Endothelial cell of umbilical vein (primary cell): ENCODE results near the gene IQGAP3. TPM values are rescaled to one million over a fixed set of nuclear protein-coding genes. Genes with fewer than 3 reads are reported as not detected.

ENCODE experiments used
- BruUV-seq: library from RNA; stranded (reverse); fragments of 400-500 nt; replicated peaks from 2 replicates; lab custom pipeline; 2021; lab: Mats Ljungman, UMichigan
- CTCF ChIA-PET: fragments of 300-600, 350-600 bp; sonication (Branson Sonifier 250); formaldehyde crosslinking; loops from one replicate; lab custom pipeline; 2021; ENCODE audit warnings: antibody characterized with exemption, inconsistent platforms; lab: Charles Lee
- POLR2A ChIA-PET: fragments of 300-600, 350-600 bp; sonication (Branson Sonifier 250); formaldehyde crosslinking; loops from one replicate; lab custom pipeline; 2021; ENCODE audit warnings: antibody characterized with exemption, inconsistent platforms; lab: Charles Lee
- DNase-seq: peaks from one replicate; pipeline ENCODE4 v3.0.0-alpha.2; 2011; ENCODE audit warnings: low read depth, low spot score
- FAIRE-seq: peaks from 2 replicates; lab custom pipeline; 2011; peaks lifted over from hg19 to GRCh38; lab: Jason Lieb, UNC
- H2AFZ ChIP-seq: 2 replicates; pipeline ENCODE4 v1.6.0; 2012; ENCODE audit warnings: low read depth, low read length, control low read depth, inconsistent platforms
- H3K27ac ChIP-seq: 2 replicates; pipeline ENCODE4 v1.5.1; 2011; ENCODE audit warnings: low read depth, mild to moderate bottlenecking, control low read depth, low read length, moderate library complexity; ENCODE audit not compliant: insufficient read depth
- H3K27me3 ChIP-seq, 2 experiments: 2 replicates each; pipeline versions ENCODE4 v1.6.0 to v1.6.1; 2011; ENCODE audit warnings: low read length in 2 of 2, mixed read lengths in 1 of 2; ENCODE audit not compliant: control insufficient read depth in 2 of 2, insufficient read depth in 2 of 2
- H3K36me3 ChIP-seq, 2 experiments: 2 replicates in 1 of 2; 3 replicates in 1 of 2; pipeline ENCODE4 v1.5.1; 2011; ENCODE audit warnings: low read length in 2 of 2, mild to moderate bottlenecking in 1 of 2, moderate library complexity in 1 of 2; ENCODE audit not compliant: control insufficient read depth in 2 of 2, insufficient read depth in 2 of 2; ENCODE audit errors: extremely low read depth in 1 of 2
- H3K4me1 ChIP-seq: 3 replicates; pipeline ENCODE4 v1.5.1; 2011; ENCODE audit warnings: mild to moderate bottlenecking, low read length; ENCODE audit not compliant: control insufficient read depth, insufficient read depth; ENCODE audit errors: extremely low read depth
- H3K4me2 ChIP-seq: 2 replicates; pipeline ENCODE4 v1.6.1; 2011; ENCODE audit warnings: low read length, control low read depth, mixed read lengths; ENCODE audit not compliant: insufficient read depth
- H3K4me3 ChIP-seq, 3 experiments: fragments of 200-600 bp in 1 of 3; sonication (generic), shearing (Covaris generic) in 1 of 3; replicated peaks in 1 of 3; 2 replicates each; pipeline ENCODE4 v1.5.1; 2011 to 2016; ENCODE audit warnings: control low read depth in 3 of 3, low read length in 3 of 3, mild to moderate bottlenecking in 2 of 3, inconsistent platforms in 1 of 3, low read depth in 1 of 3, moderate library complexity in 1 of 3; ENCODE audit not compliant: insufficient read depth in 1 of 3
- H3K79me2 ChIP-seq: 2 replicates; pipeline ENCODE4 v1.6.0; 2012; ENCODE audit warnings: low read length, inconsistent platforms; ENCODE audit not compliant: control insufficient read depth, insufficient read depth
- H3K9ac ChIP-seq: replicated peaks from 2 replicates; pipeline ENCODE3; 2011; ENCODE audit warnings: low read length, control low read depth; ENCODE audit not compliant: insufficient read depth; ENCODE audit errors: extremely low read depth
- H3K9me1 ChIP-seq: replicated peaks from 3 replicates; pipeline ENCODE4 v1.6.0; 2011; ENCODE audit warnings: mild to moderate bottlenecking, low read length; ENCODE audit not compliant: control insufficient read depth, insufficient read depth; ENCODE audit errors: extremely low read depth
- H3K9me3 ChIP-seq: replicated peaks from 2 replicates; pipeline ENCODE4 v1.5.1; 2012; ENCODE audit warnings: low read length, inconsistent platforms; ENCODE audit not compliant: control insufficient read depth, insufficient read depth
- H4K20me1 ChIP-seq: replicated peaks from 2 replicates; pipeline ENCODE3; 2011; ENCODE audit warnings: mild to moderate bottlenecking, low read length; ENCODE audit not compliant: control insufficient read depth, insufficient read depth; ENCODE audit errors: extremely low read depth
- CTCF ChIP-seq, 2 donors: IDR thresholded peaks; 1 replicate in 1 of 2; 2 replicates in 1 of 2; pipeline ENCODE4 v1.5.1; 2011; ENCODE audit warnings: low read length in 2 of 2, mild to moderate bottlenecking in 2 of 2, moderate library complexity in 2 of 2, control low read depth in 1 of 2, inconsistent platforms in 1 of 2, low read depth in 1 of 2; ENCODE audit not compliant: insufficient read depth in 1 of 2; ENCODE audit errors: extremely low read depth in 1 of 2
- EZH2 ChIP-seq: IDR thresholded peaks from 2 replicates; pipeline ENCODE4 v1.6.1; 2012; ENCODE audit warnings: borderline replicate concordance, low read depth, mild to moderate bottlenecking, moderate library complexity, low read length, inconsistent platforms; ENCODE audit not compliant: severe bottlenecking
- FOS ChIP-seq: IDR thresholded peaks from 2 replicates; pipeline ENCODE4 v1.6.1; 2011; ENCODE audit warnings: mild to moderate bottlenecking, low read length, moderate library complexity, borderline replicate concordance; ENCODE audit not compliant: insufficient read depth
- JUN ChIP-seq: IDR thresholded peaks from 2 replicates; pipeline ENCODE4 v1.6.1; 2011; ENCODE audit warnings: borderline replicate concordance, low read depth; ENCODE audit not compliant: insufficient read length, insufficient read depth
- MYC ChIP-seq: IDR thresholded peaks from one replicate; pipeline ENCODE4 v1.6.1; 2011; ENCODE audit warnings: mild to moderate bottlenecking, low read depth, low read length
- POLR2A ChIP-seq: IDR thresholded peaks from 2 replicates; pipeline ENCODE4 v1.6.1; 2012; ENCODE audit warnings: low read depth, mild to moderate bottlenecking, control low read depth, low read length
- POLR2AphosphoS5 ChIP-seq: IDR thresholded peaks from 2 replicates; pipeline ENCODE4 v1.6.1; 2012; ENCODE audit warnings: low read depth, mild to moderate bottlenecking, control low read depth, low read length, moderate library complexity; ENCODE audit not compliant: insufficient read depth
- dilution Hi-C: fragments of 300-500 bp; cut with MboI; formaldehyde crosslinking; loops from one replicate; pipeline ENCODE4 v1.15.0; 2019; ENCODE audit warnings: low sequenced_read_pairs; ENCODE audit not compliant: extremely low pct_ligation_motif_present
- intact Hi-C: fragments of 100-400 bp; cut with micrococcal nuclease; formaldehyde crosslinking; loops from one replicate; pipeline ENCODE4 v1.10.0; 2022
- polyA plus RNA-seq, 4 experiments: library from polyadenylated mRNA; depleted of rRNA in 3 of 4; stranded (reverse) in 3 of 4; unstranded in 1 of 4; fragments of >200 nt; gene quantifications; 2 replicates each; pipeline versions ENCODE4 v1.2.1 to v1.2.3, GENCODE V29; 2011 to 2012; ENCODE audit warnings: missing spikeins in 1 of 4
- total RNA-seq: library from RNA; stranded (reverse); gene quantifications from 2 replicates; pipeline ENCODE4 v1.2.3, GENCODE V29; 2021
- TF ChIP-seq, protein P1 (sequence below): IDR thresholded peaks from 2 replicates; pipeline ENCODE4 v1.6.1; 2011; ENCODE audit not compliant: insufficient read depth, insufficient read length

The IQGAP3 gene
- total and polyA plus RNA-seq, 2 donors (not counting 3 experiments of a cell fraction or from before 2014, with no cell fraction given) = 28.3 to 60.7 TPM

GRCh38 chr1:156510709-156511108 lies 61.7 kb downstream of the IQGAP3 start:
- H3K27ac ChIP-seq = no peak overlapping the region
- BruUV-seq = no TSS peak
- H4K20me1 ChIP-seq = no peaks in the 10 kb centered on the region
- no peak overlapping the region for H3K4me2 ChIP-seq
- TF ChIP-seq POLR2A = no peak
- TF ChIP-seq EZH2 = no peak
- TF ChIP-seq JUN = no peak
- no peak for TF ChIP-seq CTCF (IDR thresholded peaks at IDR 0.05; ENCODE audit: extremely low read depth in 1 of 2, insufficient read depth in 1 of 2, low read depth in 1 of 2, low read length in 2 of 2)
- TF ChIP-seq, protein P1, sequence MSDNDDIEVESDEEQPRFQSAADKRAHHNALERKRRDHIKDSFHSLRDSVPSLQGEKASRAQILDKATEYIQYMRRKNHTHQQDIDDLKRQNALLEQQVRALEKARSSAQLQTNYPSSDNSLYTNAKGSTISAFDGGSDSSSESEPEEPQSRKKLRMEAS = no peak
- no peak for TF ChIP-seq POLR2AphosphoS5
- no peak for TF ChIP-seq MYC
- no peak for TF ChIP-seq FOS
- peaks cover 2% of the 10 kb centered on the region for H3K4me1 ChIP-seq
- ChIA-PET CTCF (interaction anchor here (0.9 kb wide), 1 partner anchor 31 kb away, joined by 3 read pairs; no protein-coding TSS in a partner anchor), POLR2A (no interaction called here)
- no peaks in the 10 kb centered on the region for H3K36me3 ChIP-seq
- H3K27me3 ChIP-seq = peaks cover 0 to 3% of the 10 kb centered on the region in 2 experiments
- intact Hi-C loops (no loop called here), dilution Hi-C loops (no loop called here)
- FAIRE-seq (no peak), DNase-seq (no peak)
- H3K9me3 ChIP-seq = no peaks in the 10 kb centered on the region
- no peak overlapping the region for H2AFZ ChIP-seq
- no peak overlapping the region for H3K9ac ChIP-seq
- no peaks in the 10 kb centered on the region for H3K79me2 ChIP-seq
- H3K9me1 ChIP-seq = no peaks in the 10 kb centered on the region
- no peak overlapping the region for H3K4me3 ChIP-seq
